Activated CD8-positive, alpha-beta memory T cell treated with anti-CD3 and anti-CD28 coated beads, Interleukin-2, amount 50 U/mL, for 24 hours (primary cell): ENCODE measurements around the gene VPS11.

ENCODE experiments used
- DNase-seq: peaks from one replicate; pipeline ENCODE4 v3.0.0-alpha.2; 2020; ENCODE audit errors: extremely low read depth

Gene VPS11

GRCh38 chr11:119081682-119082260 lies 14.2 kb downstream of the VPS11 start:
- DNase-seq, result no peak

DNA sequence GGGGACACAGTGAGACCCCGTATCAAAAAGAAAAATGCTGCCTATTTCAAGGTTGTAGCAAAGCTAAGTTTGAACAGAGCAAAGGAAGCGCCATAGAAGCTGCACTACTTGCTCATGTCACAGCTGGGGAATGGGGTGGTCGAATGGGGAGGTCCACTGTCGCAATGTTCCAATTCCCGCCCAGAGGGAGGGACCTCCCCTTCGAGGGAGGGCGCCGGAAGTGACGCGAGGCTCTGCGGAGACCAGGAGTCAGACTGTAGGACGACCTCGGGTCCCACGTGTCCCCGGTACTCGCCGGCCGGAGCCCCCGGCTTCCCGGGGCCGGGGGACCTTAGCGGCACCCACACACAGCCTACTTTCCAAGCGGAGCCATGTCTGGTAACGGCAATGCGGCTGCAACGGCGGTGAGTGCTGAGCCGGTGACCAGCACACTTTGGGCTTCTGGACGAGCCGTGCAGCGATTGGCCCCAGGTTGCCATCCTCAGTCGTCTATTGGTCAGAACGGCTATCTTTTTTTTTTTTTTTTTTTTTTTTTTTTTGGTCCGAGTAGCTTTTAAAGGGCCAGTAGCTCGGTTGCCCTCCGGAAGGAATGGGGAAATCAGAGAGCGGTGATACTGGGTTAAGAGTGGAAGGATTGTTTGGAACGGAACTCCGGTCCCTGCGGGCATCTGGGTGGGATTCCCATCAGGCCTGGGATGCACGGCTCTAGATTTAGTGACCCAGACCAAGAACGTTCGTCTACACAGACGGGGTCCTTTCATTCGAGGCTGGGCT lies 17.2 kb downstream of the VPS11 start, which contains the start of gene HMBS:
HMBS (plus strand) TSS at position 219 of the 774 bp plus-strand sequence; CDS start at position 372, 153 bp downstream.
- DNase-seq, result peak; percentile 85

DNA sequence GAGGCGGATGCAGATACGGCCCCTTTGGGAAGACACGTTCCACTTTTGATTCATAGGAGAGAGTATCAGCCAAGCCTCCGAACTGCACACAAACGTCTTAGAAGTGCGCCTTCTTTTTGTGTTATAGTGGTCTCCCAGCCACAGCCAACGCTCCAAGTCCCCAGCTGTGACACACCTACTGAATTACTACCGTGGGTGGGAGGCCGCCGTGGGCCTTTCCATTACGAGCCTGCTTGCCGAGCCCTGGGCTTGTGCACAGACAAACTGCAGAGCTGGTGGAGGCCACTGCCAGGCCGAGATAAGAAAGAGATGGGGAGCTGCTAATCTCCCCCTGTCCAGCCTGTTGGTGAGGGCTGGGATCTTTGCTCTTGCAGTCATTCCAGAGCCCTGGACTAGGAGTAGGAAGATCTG lies 17.8 kb downstream of the VPS11 start:
- DNase-seq, result no peak

- no peak for DNase-seq
Measured at GRCh38 chr11:119087123-119087522, 19.5 kb downstream of the VPS11 start.

DNA sequence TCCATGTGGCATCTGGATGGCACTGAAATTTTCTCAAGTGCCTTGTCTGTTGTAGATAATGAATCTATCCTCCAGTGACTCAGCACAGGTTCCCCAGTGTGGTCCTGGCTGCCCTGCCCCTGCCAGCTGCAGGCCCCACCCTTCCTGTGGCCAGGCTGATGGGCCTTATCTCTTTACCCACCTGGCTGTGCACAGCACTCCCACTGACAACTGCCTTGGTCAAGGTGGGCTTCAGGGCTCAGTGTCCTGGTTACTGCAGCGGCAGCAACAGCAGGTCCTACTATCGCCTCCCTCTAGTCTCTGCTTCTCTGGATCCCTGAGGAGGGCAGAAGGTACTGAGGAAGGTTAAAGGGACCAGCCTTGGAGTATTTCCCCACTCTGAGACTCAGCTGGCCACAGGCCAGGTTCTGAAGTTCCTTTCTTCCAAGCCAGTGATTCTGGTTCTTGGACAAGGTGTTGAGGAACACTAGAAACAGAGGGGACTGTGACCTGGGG lies 20.2 kb downstream of the VPS11 start:
- no peak for DNase-seq

DNA sequence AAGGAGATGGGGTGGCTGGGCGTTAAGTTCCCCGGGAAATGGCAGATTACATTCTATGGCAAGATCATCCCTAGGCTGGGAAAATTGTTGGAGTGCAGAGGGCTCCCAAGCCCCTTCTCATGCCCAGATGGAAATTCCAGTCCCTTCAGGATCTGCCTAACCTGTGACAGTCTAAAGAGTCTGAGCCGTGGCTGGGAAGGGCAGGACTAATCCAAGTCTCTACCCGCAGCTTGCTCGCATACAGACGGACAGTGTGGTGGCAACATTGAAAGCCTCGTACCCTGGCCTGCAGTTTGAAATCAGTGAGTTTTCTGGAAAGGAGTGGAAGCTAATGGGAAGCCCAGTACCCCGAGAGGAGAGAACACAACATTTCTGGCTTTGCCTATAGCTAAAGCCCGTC lies 20.8 kb downstream of the VPS11 start:
- DNase-seq, result no peak

GRCh38 chr11:119089319-119089718 lies 21.7 kb downstream of the VPS11 start:
- no peak for DNase-seq

GRCh38 chr11:119091178-119091577 lies 23.6 kb downstream of the VPS11 start:
- no peak for DNase-seq

DNA sequence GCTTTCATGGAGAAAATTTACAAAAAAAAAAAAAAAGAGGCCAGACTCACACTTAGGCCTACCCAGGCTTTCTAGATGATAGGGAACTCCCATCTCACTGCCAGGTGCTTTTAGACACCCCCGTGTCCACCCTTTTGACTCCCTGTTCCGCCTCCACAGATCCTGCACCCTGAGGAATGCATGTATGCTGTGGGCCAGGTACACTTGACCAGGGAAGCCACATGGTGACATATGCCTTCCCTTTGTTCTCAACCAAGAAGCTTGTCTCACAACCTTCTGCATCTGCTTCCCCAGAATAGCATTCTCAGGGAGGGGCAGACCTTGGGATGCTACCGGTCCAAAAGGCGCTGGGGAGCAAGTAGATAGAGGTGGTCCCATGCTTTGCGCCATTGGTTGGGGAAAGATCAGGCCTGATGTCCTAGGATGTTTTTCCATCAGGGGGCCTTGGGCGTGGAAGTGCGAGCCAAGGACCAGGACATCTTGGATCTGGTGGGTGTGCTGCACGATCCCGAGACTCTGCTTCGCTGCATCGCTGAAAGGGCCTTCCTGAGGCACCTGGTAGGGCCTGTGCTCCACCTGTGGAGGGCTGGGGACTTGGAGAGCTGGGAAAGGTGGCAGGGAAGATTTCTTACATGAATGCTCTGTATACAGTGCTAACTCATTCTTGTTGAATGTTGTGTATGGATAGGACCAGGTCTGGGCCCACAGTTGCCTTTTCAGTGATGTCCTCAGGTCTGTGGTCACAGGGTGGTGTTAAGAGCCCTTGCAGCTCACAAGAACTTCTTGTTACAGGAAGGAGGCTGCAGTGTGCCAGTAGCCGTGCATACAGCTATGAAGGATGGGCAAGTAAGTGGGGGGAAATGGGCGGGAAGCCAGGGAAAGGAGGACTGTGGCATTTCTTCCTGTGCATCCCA lies 24.6 kb downstream of the VPS11 start:
- no peak for DNase-seq

- DNase-seq, result no peak
Measured at GRCh38 chr11:119092880-119093842, 25.5 kb downstream of the VPS11 start.

- DNase-seq, result no peak
Measured at GRCh38 chr11:119093942-119094815, 26.6 kb downstream of the VPS11 start.

- DNase-seq, result peak; percentile 14
Measured at GRCh38 chr11:119094816-119095065, 27.1 kb downstream of the VPS11 start.

DNA sequence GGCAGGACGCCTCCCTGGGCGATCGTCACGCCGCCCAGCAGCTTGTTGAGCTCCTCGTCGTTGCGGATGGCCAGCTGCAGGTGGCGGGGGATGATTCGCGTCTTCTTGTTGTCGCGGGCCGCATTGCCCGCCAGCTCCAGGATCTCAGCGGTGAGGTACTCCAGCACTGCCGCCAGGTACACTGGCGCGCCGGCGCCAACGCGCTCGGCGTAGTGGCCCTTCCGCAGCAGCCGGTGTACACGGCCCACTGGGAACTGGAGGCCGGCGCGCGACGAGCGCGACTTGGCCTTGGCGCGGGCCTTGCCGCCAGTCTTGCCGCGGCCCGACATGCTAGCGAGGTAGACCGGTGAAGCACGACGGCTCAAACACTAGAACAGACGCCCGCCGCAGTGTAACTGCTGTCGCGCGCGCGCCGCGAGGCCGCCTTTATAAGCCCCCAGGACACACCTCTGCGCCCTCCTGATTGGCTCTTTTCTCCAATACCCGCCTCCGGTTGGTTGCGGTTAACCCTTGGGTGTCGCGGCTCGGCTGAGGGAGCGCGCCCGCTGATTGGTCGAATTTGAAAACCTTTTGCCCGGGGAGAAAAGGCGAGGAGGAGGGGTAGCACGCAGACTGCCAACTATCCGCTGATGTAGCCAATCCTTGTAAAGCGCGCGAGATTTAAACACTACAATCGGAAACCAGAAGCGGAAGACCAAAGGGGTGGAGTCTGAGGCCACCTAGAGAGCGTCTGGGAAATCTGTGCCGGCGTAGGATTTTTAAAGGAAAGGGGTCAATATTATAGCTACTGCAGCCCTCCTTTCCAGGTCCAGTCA lies 27.7 kb downstream of the VPS11 start:
- peak; percentile 99 for DNase-seq

DNA sequence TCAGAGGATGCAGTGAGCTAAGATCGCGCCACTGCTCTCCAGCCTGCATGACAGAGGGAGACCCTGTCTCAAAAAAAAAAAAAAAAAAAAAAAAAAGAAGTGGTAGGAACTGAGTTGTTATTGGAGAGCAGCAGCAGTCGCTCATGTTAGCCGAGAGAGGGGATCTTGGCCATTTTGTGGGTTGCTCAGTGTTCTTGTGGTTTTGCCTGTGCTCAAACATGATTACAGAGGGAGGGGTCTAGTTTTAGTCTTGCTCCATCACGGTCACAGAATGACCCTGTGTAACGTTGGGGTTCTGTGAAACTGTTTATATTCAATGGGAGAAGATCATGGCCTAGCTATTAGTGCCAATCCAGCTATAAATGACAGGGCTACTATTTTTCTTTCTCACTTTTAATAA lies 32.1 kb downstream of the VPS11 start:
- no peak for DNase-seq

- DNase-seq, result no peak
Measured at GRCh38 chr11:119100246-119100970, 32.8 kb downstream of the VPS11 start.

DNA sequence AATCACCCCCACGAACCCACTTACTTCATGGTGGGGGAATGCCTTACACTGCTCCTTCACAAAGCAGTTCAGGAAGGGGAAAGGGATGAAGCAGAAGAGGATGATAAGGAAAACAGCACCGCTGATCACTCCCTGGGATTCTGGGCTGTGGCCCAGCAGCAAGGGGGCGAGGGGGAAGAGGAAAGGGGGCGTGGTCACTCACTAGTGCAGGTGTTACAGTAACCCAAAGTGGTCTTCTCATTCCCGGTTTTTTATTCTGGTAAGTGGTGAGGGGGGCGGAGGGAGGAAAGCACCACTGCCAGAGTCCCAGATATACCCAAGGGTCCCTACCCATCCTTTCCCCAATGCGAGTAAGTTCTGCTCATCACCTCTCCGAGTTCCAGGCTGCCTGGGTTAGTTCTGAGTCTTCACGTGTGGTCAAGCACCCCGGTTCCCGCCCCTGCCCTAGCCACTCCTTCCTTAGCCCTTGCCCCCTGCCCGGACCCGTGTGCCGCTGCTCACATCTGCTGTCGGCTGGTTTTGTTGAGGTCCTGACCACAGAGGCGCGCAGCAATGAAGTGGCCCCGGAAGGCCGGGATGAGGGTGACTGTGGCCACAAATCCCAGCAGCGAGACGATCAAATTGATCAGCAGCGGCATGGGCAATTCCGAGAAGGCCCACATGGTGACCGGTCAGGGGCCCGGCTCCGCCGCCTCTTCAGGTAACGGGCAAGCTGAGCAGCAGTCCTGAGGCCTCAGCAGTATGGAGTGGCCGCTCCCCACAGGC lies 33.6 kb downstream of the VPS11 start:
- DNase-seq, result no peak

- DNase-seq, result peak; percentile 80
Measured at GRCh38 chr11:119101759-119102423, 34.3 kb downstream of the VPS11 start, which contains the start of gene DPAGT1. TSS of gene DPAGT1 (minus strand) at chr11:119101853. CDS start at chr11:119101655, 198 bp downstream.
